G401.6 (cell line): ENCODE results near the gene SHISA4.

Source experiments
- FAIRE-seq: peaks from 2 replicates; lab custom pipeline; 2012; peaks lifted over from hg19 to GRCh38; lab: Jason Lieb, UNC

Gene SHISA4

DNA sequence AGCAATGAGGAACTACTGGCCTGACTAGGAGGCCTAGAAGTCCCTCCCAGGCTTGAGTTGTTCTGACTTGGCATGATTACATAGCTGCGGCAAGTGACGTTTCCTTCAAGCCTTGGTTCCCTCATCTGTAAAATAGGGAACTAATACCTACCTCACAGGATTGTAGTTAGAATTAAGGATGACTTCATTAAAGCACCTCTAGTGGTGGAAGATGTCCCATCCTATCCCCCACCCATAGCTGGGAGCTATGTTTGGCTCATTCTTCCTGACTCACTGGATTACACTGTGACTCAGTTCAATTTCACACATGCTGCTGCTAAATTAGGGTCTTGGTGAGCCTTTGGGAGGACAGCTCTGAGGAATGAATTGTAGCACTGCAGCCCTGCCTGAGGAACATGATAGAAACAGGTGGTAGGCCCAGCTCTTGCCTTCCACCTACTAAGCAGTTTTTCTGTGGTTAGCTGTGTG is 6.0 kb upstream of the SHISA4 start:
- no peak for FAIRE-seq

DNA sequence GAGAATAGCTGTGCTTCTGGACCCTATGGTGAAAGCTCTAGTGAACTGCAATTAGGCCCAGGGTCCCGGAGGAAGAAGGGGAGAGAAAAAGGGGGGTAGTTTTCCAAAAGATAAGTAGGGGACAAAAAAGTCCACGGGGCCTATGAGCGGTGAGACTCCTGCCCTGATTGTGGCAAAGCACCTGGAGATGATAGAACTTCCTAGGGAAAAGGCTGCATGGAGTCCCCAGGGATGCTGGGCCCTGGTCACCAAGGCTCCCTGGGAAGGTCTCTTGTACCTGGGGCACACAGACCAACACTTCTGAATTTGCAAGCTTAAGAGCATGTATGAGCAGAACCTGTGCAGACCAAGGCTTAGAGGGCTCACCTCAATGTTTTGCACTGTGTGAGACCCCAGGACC is 5.4 kb upstream of the SHISA4 start:
- FAIRE-seq = no peak

DNA sequence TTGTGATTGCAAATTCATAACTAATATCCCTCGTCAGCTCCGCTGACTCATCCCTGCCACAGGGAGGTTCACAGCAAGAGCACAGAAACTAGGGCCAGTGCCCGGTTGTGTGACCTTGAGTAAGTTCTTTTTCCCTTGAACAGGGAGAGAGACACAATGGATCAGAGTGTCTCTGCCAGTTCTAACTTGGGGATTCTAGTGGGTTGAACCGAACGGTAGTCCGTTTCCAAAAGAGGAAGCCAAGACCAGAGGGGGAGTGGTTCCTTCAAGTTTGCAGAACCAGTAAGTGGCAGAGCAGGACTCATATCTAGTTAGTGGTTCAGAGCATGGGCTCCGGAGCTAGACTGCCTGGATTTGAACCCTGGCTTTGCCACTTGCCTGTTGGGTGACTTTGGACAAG is 4.9 kb upstream of the SHISA4 start:
- FAIRE-seq = no peak

DNA sequence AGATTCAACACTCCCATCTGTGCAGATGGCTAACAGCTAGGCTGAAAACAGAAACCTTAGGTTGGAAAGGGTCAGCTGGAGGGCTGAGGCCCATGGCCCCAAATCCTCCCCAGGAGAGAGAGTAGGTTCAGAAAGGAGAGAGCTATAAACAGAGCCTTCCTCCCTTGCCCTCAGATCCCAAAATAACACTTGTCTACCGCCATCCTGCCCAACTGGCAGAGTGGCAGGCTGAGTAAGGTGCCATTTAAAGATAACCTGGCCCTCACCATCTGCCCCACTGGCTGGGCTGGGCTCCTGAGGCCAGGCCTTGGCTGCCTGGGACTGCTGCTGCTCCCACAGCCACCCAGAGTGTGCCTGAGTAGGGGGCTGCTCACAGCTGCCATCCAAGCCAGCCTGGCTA is 4.3 kb upstream of the SHISA4 start:
- FAIRE-seq = no peak

DNA sequence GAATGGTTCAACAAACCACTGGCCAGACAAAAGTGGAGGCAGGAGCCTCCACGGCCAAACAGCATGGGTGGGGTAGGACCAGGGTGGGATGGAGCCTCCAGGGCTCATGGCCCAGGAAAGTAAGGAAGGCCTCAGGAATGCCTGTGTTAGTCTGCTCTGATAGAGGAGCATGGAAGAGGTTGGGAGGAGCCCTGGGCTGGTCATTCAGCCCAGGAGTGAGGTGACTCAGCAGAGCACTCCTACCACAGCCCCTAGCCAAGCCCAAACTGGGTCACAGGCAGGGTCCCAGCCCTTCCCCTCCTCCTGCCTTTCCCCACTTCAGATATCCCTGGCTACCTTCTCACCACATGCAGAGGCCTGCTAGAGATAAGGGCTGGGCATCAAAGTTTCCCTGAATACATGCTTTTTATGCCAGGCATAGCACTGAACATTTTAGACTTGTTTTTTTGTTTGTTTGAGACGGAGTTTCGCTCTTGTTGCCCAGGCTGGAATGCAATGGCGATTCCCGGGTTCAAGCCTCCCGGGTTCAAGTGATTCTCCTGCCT is 3.1 kb upstream of the SHISA4 start:
- no peak for FAIRE-seq

DNA sequence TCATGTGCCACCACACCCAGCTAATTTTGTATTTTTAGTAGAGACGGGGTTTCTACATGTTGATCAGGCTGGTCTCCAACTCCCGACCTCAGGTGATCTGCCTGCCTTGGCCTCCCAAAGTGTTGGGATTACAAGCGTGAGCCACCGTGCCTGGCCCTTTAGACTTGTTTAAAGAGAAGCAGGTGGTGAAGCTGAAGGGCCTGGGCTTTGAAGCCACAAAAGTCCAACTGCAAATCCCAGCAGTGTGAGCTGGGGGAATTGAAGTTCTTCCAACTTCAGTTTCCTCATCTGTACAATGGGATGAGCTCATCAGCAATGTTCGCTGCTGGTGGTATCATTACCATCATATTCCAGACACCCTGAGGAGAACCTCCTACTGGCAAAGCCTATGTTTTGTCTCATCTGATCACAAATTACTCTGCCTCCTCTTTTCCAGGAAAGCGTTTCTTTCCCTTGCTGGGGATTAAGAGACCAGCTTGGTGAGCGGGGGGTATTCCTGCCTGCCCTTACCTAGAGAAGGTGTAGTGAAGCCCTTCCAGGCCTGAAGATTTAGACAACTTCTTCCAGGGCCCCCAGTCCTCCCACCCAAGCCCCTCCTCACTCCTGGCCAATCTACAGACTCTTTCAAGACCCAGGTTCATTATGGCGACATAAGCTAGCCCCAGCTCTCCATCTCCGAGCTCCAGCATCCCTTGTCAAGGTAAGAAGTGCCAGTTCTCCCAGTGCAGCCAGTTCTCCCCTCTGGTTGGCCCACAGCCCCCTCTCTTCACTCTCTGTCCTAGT is 2.4 kb upstream of the SHISA4 start:
- FAIRE-seq = no peak

DNA sequence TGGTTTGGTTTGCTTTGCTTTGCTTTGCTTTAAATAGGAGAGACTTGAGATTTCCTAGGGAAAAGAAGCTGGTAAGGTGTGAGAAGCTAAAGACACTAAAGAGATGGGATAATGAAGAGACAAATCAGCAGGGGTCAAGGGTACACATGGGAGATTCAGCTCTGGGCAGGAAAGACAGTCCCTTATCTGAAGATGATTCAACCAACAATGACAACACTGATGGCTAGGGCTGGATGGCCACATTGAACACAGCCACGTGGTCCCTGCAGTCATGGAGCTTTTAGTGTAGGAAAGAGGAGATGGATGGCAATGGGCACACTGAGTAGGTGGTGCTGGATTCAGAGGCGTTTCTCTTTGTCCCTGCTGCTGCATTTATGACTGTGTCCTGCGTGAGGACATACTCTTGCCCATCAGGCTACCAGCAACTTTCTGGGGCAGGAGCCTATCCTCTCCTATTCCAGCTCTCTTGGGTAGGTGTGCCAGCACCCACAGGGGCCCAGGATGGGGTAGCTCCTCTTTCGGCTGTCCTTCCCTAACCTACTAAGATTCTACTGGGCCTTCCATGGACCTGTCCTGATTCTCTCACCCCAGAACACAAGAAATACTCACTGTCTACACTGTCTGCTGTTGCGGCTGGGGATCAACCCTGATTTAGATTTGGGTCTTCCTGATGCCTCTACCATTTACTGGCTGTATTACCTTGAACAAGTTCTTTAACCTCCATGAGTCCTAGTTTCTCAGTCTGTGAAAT is 1.4 kb upstream of the SHISA4 start:
- FAIRE-seq = no peak

DNA sequence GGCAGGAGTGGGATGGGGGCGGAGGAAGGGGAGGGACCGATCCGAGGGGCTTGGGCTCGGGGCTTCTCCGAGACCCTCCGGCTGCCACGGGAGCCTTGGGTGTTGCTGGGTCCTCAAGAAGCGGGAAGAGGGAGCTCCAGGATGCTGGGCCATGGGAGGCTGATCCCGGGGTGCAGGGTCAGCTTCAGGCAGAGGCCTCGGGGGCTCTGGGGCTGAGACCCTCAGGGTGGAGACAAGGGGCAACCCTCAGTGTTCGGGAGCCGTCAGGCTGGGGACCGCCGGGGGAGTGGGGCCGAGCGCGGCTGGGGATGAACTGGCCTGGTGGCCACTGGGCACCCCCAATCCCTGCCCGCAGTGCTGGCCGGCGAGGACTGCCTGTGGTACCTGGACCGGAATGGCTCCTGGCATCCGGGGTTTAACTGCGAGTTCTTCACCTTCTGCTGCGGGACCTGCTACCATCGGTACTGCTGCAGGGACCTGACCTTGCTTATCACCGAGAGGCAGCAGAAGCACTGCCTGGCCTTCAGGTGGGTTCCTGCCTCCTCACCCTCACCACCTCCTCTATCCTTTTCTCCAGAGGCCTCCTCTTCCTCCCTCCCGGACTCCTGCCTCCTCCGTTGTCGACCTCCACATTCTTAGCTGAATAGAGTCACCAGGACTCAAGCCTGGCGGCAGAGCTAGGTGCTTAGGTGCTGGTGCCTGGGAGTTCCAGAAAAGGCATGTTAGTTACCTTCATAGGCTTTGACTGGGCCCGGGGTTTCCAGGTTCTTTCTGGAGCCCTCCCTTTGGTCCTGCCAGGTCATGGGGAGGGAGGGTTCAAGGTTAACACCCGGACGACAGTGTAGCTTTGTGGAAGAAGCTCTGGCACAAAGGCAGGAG is 631 bp downstream of the SHISA4 start:
- no peak for FAIRE-seq

DNA sequence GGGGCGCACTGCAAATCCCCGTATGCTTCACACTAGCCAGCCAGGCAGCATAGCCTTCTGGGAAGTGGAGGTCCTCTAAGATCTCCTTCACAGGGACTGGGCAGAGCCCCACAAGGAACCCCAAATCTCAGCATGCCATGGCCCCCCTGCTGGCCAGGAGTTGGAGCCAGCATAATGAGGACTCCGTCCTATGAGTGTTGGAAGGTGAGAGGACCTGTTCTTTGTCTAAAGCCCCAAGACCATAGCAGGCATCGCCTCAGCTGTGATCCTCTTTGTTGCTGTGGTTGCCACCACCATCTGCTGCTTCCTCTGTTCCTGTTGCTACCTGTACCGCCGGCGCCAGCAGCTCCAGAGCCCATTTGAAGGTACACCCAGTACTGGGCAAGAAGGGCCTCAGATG is 1.5 kb downstream of the SHISA4 start:
- no peak for FAIRE-seq

DNA sequence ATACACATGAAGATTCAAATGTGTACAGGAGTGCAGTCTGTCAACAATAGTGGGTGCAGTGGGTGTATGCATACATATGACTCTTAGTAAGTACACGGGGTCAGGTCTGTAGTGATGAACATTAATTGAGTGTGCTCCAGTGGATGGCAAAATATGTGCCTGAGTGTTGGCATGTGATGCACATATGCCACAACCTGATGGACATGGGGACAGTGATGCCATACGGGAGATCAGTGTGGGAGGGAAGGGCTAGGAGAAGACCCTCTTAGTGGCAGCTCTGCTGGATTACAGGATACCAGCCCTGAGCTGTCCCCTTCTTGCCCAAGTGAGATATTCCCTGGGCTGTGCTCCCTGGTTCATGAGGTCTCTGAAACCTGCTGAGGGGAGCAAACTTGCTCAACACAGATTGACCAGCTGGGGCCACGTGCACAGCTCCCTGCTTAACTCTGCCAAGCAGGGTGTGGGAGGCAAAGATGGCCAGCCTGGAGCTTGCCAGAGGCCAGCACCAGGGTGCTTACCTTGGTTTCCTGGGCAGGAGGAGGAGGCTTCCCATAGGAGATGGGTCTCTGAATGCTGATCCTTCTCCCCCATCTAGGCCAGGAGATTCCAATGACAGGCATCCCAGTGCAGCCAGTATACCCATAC is 2.2 kb downstream of the SHISA4 start:
- FAIRE-seq = no peak

DNA sequence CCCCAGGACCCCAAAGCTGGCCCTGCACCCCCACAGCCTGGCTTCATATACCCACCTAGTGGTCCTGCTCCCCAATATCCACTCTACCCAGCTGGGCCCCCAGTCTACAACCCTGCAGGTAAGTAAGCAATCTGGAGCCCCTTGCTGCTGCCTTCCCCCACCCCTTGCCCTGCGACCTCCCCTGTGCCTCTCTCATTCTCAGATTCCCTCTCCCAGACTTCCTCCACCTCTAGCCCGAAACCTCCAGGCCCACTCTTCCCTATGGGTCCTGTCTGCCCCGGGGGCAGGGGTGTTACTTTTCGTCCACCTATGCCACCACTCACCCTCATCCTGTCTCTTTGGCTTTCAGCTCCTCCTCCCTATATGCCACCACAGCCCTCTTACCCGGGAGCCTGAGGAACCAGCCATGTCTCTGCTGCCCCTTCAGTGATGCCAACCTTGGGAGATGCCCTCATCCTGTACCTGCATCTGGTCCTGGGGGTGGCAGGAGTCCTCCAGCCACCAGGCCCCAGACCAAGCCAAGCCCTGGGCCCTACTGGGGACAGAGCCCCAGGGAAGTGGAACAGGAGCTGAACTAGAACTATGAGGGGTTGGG is 2.9 kb downstream of the SHISA4 start:
- FAIRE-seq = no peak

DNA sequence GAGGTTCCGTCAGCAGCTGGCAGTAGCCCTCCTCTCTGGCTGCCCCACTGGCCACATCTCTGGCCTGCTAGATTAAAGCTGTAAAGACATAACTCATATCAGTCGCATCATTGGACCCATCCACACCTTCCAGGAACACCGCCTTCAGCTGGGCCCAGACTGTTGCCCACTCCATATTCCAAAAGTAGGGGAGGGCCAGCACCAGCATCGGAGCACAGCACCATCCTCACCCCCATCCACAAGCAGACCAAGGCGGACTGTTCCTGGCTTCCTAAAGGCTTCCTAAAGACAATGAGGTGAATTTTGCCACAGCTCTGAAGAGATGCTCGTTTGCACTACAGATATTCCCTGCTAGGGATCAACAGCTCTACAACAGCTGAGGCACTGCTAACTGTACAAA is 3.5 kb downstream of the SHISA4 start:
- FAIRE-seq = no peak

DNA sequence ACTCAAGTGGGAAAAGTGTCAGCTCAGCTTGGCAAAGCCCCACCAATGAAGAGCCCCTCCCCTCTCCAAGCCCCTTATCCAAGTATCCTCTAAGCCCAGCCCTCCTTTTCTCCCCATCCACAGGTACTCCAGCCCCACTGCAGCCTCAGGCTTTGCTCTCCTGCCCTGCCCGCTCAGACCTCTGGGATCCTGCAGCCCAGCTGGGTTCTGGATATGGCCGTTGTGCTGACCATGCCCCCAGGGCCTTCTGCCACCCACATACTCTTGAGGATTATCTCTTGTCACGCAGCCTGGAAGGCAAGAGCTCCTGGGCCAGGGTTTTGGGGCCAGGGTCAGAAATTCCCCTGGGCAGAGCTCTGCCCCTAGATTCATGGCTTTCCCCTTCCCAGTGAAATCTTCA is 4.7 kb downstream of the SHISA4 start:
- no peak for FAIRE-seq

DNA sequence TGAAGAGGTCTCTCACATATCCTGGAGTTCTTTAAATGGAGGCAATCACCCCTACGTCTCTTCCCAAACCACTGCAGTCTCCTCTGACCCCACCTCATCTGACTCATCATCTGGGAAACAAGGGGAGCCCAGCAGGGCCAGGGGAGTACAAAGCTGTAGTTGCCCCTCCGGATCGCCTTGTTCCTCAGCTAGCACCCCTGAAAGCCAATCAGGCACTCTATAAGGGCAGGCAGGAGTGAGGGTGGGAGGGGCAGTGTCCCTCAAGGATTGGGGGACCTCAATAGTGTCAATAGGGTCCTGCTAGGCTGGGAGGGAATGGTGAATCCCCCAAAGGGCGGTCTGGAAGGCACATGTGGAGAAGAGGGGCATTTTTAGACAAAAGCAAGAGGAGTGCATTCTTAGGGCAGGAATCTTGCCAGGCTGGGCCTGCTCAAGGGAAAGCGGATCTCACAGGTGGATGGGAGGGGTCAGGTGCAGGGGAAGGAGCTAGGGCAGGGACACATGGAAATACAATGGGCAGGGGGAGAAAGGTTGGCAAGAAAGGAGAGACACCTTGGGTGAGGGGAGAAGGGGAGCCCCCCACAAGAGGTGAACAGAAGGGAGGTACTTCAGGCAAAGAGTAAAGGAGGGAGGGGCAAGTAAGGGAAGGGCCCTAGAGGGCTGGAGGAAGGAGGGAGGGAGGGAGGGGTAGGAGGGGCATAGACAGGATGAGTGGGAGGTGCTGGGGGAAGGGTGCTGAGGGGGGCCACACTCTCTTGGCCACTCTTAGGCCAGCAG is 5.8 kb downstream of the SHISA4 start:
- FAIRE-seq = no peak

DNA sequence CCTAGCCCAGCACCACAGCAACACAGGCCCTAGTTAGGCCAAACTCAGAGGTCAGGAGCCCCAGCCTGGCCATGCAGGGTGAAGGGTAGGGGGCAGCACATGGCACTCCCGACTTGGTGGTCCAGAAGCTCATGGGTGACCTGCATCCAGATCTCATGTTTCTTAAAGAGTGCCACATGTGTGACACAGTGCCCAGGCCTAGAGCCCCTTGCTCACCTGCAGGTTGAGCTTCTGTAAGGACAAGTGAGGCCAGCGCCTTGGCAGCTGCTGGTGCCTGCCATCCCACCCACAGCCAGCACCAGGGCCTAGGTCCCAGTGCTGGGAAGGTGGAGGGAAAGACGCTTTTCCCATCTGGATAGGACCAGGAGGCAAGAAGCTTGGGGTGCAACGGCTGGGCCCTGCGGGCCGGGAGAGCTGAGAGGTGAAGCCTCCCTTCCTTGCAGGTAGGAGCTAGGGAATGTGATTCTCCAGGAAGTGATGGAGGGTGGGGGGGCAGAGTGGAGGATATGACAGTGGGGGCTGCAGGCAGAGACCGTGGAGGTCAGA is 6.5 kb downstream of the SHISA4 start:
- no peak for FAIRE-seq

DNA sequence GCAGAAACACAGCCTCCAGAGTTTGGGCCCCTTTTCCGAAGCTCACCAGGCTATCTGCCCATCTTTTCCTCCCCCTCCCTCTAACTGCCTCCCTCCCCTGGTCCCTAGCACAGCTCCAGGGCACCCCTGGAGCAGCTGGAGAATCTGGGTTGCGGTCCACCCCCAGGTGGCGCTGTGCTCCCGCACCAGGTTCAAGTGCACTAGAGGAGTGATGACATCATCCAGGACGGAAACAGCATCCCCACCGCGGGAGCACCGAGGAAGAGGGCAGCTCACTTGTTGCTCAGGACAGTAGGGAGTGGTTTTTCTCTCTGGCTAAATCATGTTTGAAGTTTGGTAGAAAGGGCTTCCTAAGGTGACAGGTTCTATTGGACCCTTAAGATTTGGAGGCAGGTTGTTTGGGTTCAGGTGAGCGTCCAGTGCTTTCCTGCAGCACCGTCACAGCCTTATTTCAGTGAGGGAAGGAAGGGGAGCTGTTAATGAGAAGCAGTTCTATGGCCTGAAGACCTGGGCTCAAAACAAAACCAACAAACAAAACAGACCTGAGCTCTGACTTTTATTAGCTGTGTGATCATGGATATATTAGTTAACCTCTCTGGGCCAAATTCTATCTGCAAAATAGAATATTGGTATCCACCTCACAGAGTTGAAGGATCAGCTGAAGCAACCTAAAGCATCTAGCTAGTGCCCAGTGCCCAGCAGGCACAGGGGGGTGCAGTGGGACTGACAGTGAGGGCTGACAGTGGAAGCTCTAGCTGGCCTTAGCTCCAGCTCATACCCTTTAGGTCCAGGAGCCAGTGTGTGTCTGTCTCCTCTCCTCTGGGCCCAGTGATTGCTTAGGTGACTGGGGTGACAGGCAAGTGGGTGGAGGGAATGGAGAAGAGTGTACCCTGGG is 7.5 kb downstream of the SHISA4 start:
- FAIRE-seq = peak; percentile 82

DNA sequence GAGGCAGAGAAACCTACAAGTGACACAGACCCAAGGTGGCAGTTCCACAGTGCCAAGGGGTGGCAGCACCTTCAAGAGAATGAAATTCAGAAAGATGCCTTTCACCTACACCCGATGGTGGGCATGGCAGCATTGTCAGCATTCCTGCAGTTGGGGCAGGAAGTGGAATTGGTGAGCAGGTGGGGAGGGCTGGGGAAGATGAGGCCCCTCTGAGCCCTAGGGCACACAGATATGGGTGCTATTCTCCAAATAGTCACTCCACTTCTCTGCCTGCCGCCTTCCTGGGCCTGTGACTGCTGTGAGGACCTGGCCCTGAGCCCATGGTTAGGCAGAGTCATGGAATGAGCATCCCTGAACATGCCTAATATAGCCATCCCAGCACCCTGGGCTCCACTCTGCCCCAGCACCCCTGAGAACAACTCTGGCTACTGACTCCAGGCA is 8.3 kb downstream of the SHISA4 start:
- FAIRE-seq = no peak

DNA sequence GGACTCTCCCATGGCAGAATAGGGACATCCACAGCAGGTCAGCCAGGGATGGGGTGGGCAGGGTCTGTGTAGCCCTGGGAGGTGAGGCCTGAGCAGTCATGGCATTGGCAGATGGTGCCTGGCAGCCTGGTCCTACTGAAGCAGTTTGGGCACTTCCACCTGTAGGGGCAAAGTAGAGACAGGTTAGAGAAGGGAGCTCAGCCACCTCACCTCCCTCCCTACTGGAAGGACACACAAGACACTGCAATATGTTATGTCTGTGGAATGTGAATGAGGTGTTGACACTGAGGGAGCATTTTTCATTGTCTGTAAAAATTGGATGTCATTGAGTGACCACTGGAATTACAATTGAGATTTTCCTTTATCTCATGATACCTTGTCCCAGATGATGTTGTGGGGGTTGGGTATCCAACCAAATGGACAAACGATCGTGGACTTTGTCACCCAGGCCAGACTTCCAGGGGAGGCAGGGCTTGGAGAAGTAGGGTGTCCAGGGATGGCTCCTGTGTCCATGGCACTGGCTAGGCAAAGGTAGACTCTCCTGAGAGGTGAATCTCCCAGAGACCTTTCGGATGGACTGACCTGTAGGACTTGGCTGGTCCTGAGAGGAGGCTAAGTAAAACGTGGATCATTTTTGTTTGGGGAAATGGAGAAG is 9.7 kb downstream of the SHISA4 start:
- FAIRE-seq = no peak

DNA sequence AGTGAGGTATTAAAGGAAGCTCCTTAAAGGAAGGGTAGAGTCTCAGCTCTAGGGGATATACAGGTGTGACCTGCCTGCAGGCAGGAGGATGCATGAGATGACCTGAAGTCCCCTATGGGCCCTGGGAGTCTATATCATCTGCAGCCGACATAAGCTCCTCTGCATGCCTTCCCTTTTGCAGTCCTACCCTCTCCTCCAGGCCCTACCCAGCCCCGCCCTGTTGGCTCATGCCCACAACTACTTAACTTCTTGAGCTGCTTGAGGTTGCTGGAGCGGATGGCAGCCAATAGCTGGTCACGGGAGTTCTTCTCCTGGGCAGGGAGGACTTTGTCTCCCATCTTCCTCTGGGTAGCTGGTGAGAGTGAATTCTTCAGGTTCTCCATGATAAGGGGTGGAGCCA is 10.3 kb downstream of the SHISA4 start:
- FAIRE-seq = no peak
